Prostate gland (tissue), 2 donors: ENCODE data around the gene CEACAM16. TPM values are rescaled to one million over a fixed set of nuclear protein-coding genes. Genes with fewer than 3 reads are reported as not detected.

Experiments used
- DNase-seq: peaks from one replicate; pipeline ENCODE4 v3.0.0-alpha.2; 2019; ENCODE audit warnings: low spot score
- H3K27ac ChIP-seq, 2 donors: fragments of 200-600 bp; sonication (generic); 2 replicates each; pipeline ENCODE4 v1.5.1; 2017 to 2019
- H3K27me3 ChIP-seq: fragments of 200-600 bp; sonication (generic); replicated peaks from 2 replicates; pipeline ENCODE4 v1.5.1; 2019; ENCODE audit not compliant: insufficient read depth
- H3K36me3 ChIP-seq, 2 donors: fragments of 200-600 bp; sonication (generic); 1 replicate in 1 of 2; 2 replicates in 1 of 2; pipeline versions ENCODE4 v1.5.1 to v1.8.1; 2017 to 2019
- H3K4me1 ChIP-seq: fragments of 200-600 bp; sonication (generic); replicated peaks from 2 replicates; pipeline ENCODE4 v1.5.1; 2019
- H3K4me3 ChIP-seq, 2 donors: fragments of 200-600 bp; sonication (generic); 2 replicates each; pipeline ENCODE4 v1.5.1; 2017 to 2019
- H3K9me3 ChIP-seq: fragments of 200-600 bp; sonication (generic); 2 replicates; pipeline ENCODE4 v1.5.1; 2017
- POLR2A ChIP-seq: fragments of 450-650 bp; IDR thresholded peaks from one replicate; pipeline ENCODE4 v1.6.1; 2016; ENCODE audit warnings: antibody characterized with exemption, mild to moderate bottlenecking
- POLR2AphosphoS5 ChIP-seq: sonication (generic); formaldehyde crosslinking; IDR thresholded peaks from one replicate; pipeline ENCODE4 v1.6.1; 2017; ENCODE audit warnings: antibody characterized with exemption
- WGBS: methylation state at CpG from one replicate; pipeline ENCODE4 v1.1.5; 2018; 5-methylcytosine and 5-hydroxymethylcytosine counted together
- intact Hi-C: fragments of 100-400 bp; cut with DNase I; formaldehyde crosslinking; loops from one replicate; pipeline ENCODE4 v1.14.2; 2022
- total RNA-seq, 2 donors: library from RNA; depleted of rRNA; stranded (reverse); fragments of >200 nt; gene quantifications; one replicate each; pipeline ENCODE4 v1.1.0, GENCODE V29; 2016
- TF ChIP-seq, protein P1 (sequence below), 4 experiments: fragments of 200-600 bp in 2 of 4; fragments of 450-650 bp in 2 of 4; sonication (generic) in 2 of 4; IDR thresholded peaks; 1 replicate in 3 of 4; 2 replicates in 1 of 4; pipeline ENCODE4 v1.5.1; 2016 to 2019; ENCODE audit warnings: antibody characterized with exemption in 4 of 4, mild to moderate bottlenecking in 2 of 4, moderate library complexity in 2 of 4

CEACAM16 gene
- total RNA-seq, 2 donors from 2014 or later = not detected

- Histone ChIP-seq H3K27me3 (no peaks in the 10 kb centered on the region), H3K9me3 (no peaks in the 10 kb centered on the region), H3K36me3 (no peaks in the 10 kb centered on the region), H3K4me3 (no peak overlapping the region), H3K4me1 (peaks cover 4% of the 10 kb centered on the region), H3K27ac (no peak overlapping the region)
- TF ChIP-seq, protein P1, sequence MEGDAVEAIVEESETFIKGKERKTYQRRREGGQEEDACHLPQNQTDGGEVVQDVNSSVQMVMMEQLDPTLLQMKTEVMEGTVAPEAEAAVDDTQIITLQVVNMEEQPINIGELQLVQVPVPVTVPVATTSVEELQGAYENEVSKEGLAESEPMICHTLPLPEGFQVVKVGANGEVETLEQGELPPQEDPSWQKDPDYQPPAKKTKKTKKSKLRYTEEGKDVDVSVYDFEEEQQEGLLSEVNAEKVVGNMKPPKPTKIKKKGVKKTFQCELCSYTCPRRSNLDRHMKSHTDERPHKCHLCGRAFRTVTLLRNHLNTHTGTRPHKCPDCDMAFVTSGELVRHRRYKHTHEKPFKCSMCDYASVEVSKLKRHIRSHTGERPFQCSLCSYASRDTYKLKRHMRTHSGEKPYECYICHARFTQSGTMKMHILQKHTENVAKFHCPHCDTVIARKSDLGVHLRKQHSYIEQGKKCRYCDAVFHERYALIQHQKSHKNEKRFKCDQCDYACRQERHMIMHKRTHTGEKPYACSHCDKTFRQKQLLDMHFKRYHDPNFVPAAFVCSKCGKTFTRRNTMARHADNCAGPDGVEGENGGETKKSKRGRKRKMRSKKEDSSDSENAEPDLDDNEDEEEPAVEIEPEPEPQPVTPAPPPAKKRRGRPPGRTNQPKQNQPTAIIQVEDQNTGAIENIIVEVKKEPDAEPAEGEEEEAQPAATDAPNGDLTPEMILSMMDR (IDR thresholded peaks at IDR 0.05) = no peak
- TF ChIP-seq POLR2A = no peak
- TF ChIP-seq POLR2AphosphoS5 = no peak
- 59% methylated on average over 10 of the region's 10 CpGs for WGBS
- no peak for DNase-seq
- intact Hi-C loops = loop anchor here (1.0 kb wide), 1 partner anchor 47 kb away; no protein-coding TSS in a partner anchor
These were observed 24.5 kb downstream of the CEACAM16 start for GRCh38 chr19:44723299-44723951.

GRCh38 chr19:44723952-44724319, 25.0 kb downstream of the CEACAM16 start:
- H3K4me3 ChIP-seq = no peak overlapping the region
- peak; percentile 76 for DNase-seq
- intact Hi-C loops = loop anchor here (1.0 kb wide), 2 partner anchors 34 to 46 kb away; no protein-coding TSS in a partner anchor
- H3K9me3 ChIP-seq = no peaks in the 10 kb centered on the region
- TF ChIP-seq, protein P1 (IDR thresholded peaks at IDR 0.05) = peak; percentile 97 to 99 (median 98)
- peak; percentile 79 for TF ChIP-seq POLR2AphosphoS5
- no peak for TF ChIP-seq POLR2A
- no peaks in the 10 kb centered on the region for H3K36me3 ChIP-seq
- WGBS = 19% methylated on average over 7 of the region's 7 CpGs
- no peak overlapping the region for H3K27ac ChIP-seq
- H3K27me3 ChIP-seq = no peaks in the 10 kb centered on the region
- H3K4me1 ChIP-seq = no peaks in the 10 kb centered on the region

GRCh38 chr19:44725251-44725650, 26.3 kb downstream of the CEACAM16 start:
- Histone ChIP-seq H3K27me3 (no peaks in the 10 kb centered on the region), H3K4me1 (no peaks in the 10 kb centered on the region), H3K27ac (no peak overlapping the region), H3K36me3 (no peaks in the 10 kb centered on the region), H3K9me3 (no peaks in the 10 kb centered on the region), H3K4me3 (no peak overlapping the region)
- intact Hi-C loops = no loop called here
- DNase-seq = no peak
- no peak for TF ChIP-seq POLR2A
- TF ChIP-seq, protein P1 (IDR thresholded peaks at IDR 0.05) = no peak
- TF ChIP-seq POLR2AphosphoS5 = no peak
- WGBS = 36% methylated on average over 18 of the region's 18 CpGs

- Histone ChIP-seq H3K4me1 (no peaks in the 10 kb centered on the region), H3K36me3 (no peaks in the 10 kb centered on the region), H3K9me3 (no peaks in the 10 kb centered on the region), H3K4me3 (no peak overlapping the region), H3K27ac (no peak overlapping the region), H3K27me3 (no peaks in the 10 kb centered on the region)
- 88% methylated on average over 5 of the region's 5 CpGs for WGBS
- DNase-seq = no peak
- TF ChIP-seq POLR2A = no peak
- no peak for TF ChIP-seq POLR2AphosphoS5
- TF ChIP-seq, protein P1 (IDR thresholded peaks at IDR 0.05) = no peak
- intact Hi-C loops = no loop called here
These were observed 26.7 kb downstream of the CEACAM16 start for GRCh38 chr19:44725684-44726083.

- Histone ChIP-seq H3K9me3 (no peaks in the 10 kb centered on the region), H3K27ac (no peak overlapping the region), H3K36me3 (no peaks in the 10 kb centered on the region), H3K27me3 (no peaks in the 10 kb centered on the region), H3K4me3 (no peak overlapping the region), H3K4me1 (no peaks in the 10 kb centered on the region)
- intact Hi-C loops = no loop called here
- WGBS = 95% methylated on average over 12 of the region's 12 CpGs
- TF ChIP-seq POLR2AphosphoS5 (no peak), POLR2A (no peak)
- DNase-seq = no peak
These were observed 27.5 kb downstream of the CEACAM16 start for GRCh38 chr19:44726465-44726864.
